SH-SY5Y (cell line): Measurements from ENCODE around the gene TLE5.

ENCODE experiments used
- GATA2 ChIP-seq: IDR thresholded peaks from 2 replicates; pipeline ENCODE4 v1.6.1; 2011; ENCODE audit warnings: mild to moderate bottlenecking, low read depth, low read length
- GATA3 ChIP-seq: IDR thresholded peaks from 2 replicates; pipeline ENCODE4 v1.6.1; 2011; ENCODE audit warnings: low read depth, mild to moderate bottlenecking, low read length, moderate library complexity

- no peak for TF ChIP-seq GATA2
- no peak for TF ChIP-seq GATA3
Measured at GRCh38 chr19:3019211-3019854, 43.0 kb downstream of the TLE5 start.
